Uterine smooth muscle cell (primary cell): ENCODE measurements around the gene CHID1. TPM values are rescaled to one million over a fixed set of nuclear protein-coding genes. Genes with fewer than 3 reads are reported as not detected.

Source experiments
- total RNA-seq: library from RNA; depleted of rRNA; stranded (reverse); fragments of >200 nt; gene quantifications from 2 replicates; pipeline ENCODE4 v1.2.3, GENCODE V29; 2014

CHID1 gene
- total RNA-seq = 44.0 and 67.4 TPM in 2 replicates

GRCh38 chr11:910589-911030, at the start of gene CHID1:
CHID1 (minus strand) TSS chr11:910810; CDS start chr11:904816, 5,994 bp downstream.

DNA sequence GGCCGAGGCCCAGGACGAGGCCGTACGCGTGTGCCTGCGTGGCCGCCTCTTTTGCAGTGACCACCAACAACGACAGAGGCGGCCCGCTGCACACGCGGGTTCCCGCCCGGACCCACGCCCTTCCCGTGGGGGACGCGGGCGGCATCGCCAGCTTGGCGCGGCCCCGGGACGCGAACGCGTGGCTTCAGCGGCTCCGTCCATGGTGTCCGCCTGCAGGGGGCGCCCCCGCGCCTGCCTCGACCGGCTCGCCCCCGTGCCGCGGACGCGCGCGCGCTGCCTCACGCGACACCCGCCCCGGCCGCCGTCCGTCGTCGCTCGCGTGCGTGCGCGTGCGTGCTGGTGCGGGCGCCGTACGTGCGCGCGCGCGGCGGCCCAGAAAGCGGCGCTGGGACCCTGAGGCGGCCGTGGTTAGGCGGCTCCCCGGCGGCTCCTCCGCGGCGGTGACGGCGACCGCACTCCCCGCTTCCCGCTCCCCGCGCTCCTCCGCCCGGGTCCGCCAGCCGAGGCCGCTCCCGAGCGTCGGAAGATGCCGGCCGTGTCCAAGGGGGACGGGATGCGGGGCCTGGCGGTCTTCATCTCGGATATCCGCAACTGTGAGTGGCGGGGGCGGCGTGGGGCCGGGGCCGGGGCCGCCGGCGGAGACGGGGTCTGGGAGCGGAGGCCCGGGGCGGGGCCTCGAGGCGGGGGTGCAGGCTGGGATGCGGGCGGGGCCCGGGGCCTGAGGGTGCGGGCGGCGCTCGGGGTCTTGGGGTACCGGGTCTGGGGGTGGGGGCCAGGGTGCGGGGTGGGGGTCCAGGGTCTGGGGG, 15.1 kb upstream of the CHID1 start, which contains the start of gene AP2A2:
Gene AP2A2 (plus strand): TSS at position 375 of the 806 bp plus-strand sequence. CDS start 152 bp downstream, at position 527.

GRCh38 chr11:842370-843002, 68.1 kb downstream of the CHID1 start, which contains the start of the genes POLR2L and TSPAN4:
POLR2L (minus strand) TSS chr11:842529; CDS start chr11:842508, 21 bp downstream.
TSPAN4 (plus strand) TSS chr11:842852; CDS start chr11:850305, 7,453 bp downstream.

DNA sequence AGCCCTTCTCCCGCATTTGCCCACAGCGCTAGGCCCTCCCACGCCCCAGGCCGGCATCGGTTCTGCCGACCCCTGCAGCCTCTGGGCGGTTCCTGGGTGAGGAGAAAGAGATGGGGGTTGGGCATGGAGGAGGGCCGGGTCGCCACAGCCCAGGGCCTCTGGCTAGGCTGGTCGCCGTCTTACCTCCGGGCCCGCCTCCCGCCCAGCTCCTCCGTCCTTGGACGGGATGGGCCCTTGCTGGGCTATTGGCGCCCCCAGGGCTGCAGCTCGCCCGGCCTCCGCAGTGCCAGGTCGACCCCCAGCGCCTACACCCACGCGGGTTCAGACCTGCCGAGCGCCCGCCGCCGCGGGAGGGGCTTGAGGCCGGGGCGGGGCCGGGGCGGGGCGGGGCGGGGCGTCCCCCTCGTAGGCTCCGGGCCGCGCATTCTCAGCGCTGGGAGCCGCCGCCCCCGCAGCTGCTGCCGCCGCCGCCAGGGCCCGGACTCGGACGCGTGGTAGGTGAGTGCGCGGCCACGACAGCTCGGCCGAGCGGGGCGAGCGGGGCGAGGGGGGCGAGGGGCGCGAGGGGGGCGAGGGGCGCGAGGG, 78.0 kb downstream of the CHID1 start, which contains the start of gene CD151:
Gene CD151 (plus strand): TSS at position 424 of the 585 bp plus-strand sequence. CDS start 3,118 bp downstream, outside the sequence.

DNA sequence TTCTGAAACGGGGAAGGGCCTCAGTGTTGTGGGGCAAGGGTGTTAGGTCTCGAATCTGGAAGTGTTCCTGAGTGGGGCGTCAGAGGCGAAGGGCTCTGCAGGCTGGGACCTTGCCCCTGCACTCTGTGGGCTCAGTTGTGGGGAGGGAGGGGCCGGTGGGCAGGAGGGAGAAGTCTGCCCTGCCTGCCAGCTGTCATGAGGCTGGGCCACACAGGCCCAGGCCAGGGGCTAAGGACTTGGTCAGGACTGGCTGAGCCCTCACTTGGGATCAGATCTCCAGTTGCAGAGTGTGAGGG, 82.8 kb downstream of the CHID1 start, which contains the start of gene CRACR2B:
Gene CRACR2B (plus strand): TSS at position 23 of the 296 bp plus-strand sequence. CDS start 689 bp downstream, outside the sequence.

GRCh38 chr11:818396-819128, 92.0 kb downstream of the CHID1 start, which contains the start of gene PNPLA2:
PNPLA2 (plus strand) TSS chr11:818914; CDS start chr11:819719, 805 bp downstream.

Other genes starting within 250 kb of the CHID1 start
- gene DEAF1, start 215.6 kb downstream of the CHID1 start, total RNA-seq = 19.9 and 31.0 TPM in 2 replicates
- gene TMEM80, start 215.0 kb downstream of the CHID1 start, total RNA-seq = 9.9 and 10.5 TPM in 2 replicates
- gene EPS8L2, start 204.6 kb downstream of the CHID1 start, total RNA-seq = 28.1 and 39.4 TPM in 2 replicates
- gene TALDO1, start 163.3 kb downstream of the CHID1 start, total RNA-seq = 117 and 152 TPM in 2 replicates
- 28.3 and 31.2 TPM in 2 replicates for gene GATD1, start 133.3 kb downstream of the CHID1 start, total RNA-seq
- 1.00 TPM in 2 replicates for gene CEND1, start 120.7 kb downstream of the CHID1 start, total RNA-seq
- 14.0 and 23.4 TPM in 2 replicates for gene SLC25A22, start 112.5 kb downstream of the CHID1 start, total RNA-seq
- gene PIDD1, start 105.6 kb downstream of the CHID1 start, total RNA-seq = 11.0 and 11.4 TPM in 2 replicates
- 143 and 152 TPM in 2 replicates for gene RPLP2, start 100.8 kb downstream of the CHID1 start, total RNA-seq
- 19.1 and 24.9 TPM in 2 replicates for gene PNPLA2, start 91.9 kb downstream of the CHID1 start, total RNA-seq
- 1.00 and 1.9 TPM in 2 replicates for gene CRACR2B, start 82.9 kb downstream of the CHID1 start, total RNA-seq
- 655 and 749 TPM in 2 replicates for gene CD151, start 77.9 kb downstream of the CHID1 start, total RNA-seq
- gene POLR2L, start 68.3 kb downstream of the CHID1 start, total RNA-seq = 54.9 and 64.4 TPM in 2 replicates
- gene TSPAN4, start 68.0 kb downstream of the CHID1 start, total RNA-seq = 133 and 160 TPM in 2 replicates
- gene AP2A2, start 15.1 kb upstream of the CHID1 start, total RNA-seq = 32.4 and 39.2 TPM in 2 replicates
- gene MUC6, start 125.9 kb upstream of the CHID1 start, total RNA-seq = not detected in 2 replicates
- under 0.01 TPM in 1 of 2 replicates, not detected in the other for gene MUC2, start 164.1 kb upstream of the CHID1 start, total RNA-seq
- gene MUC5AC, start 247.1 kb upstream of the CHID1 start, total RNA-seq = under 0.01 TPM in 1 of 2 replicates, not detected in the other